MM.1S (cell line): ENCODE data around the gene ZRSR2.

Source experiments
- CTCF ChIP-seq: fragments of 300-600 bp; sonication (generic); IDR thresholded peaks from 2 replicates; pipeline ENCODE4 v1.5.1; 2016; ENCODE audit warnings: antibody characterized with exemption, low read length, mixed read lengths
- EZH2 ChIP-seq: fragments of 300-600 bp; sonication (generic); optimal IDR thresholded peaks from 2 replicates; pipeline ENCODE3; 2017; ENCODE audit warnings: low read depth, mild to moderate bottlenecking, antibody characterized with exemption, low read length, mixed read lengths

GRCh38 chrX:15853586-15854079 is 63.3 kb downstream of the ZRSR2 start:
- TF ChIP-seq EZH2 (no peak), CTCF (no peak)
